GM12878 (cell line): ENCODE measurements around the gene PTPN18. TPM values are rescaled to one million over a fixed set of nuclear protein-coding genes. Genes with fewer than 3 reads are reported as not detected.

Source experiments
- ATF7 ChIP-seq: fragments of 450-650 bp; IDR thresholded peaks from 2 replicates; pipeline ENCODE4 v1.6.1; 2016; ENCODE audit warnings: low read depth, mild to moderate bottlenecking
- BHLHE40 ChIP-seq, 2 experiments: fragments of 450-650 bp in 1 of 2; IDR thresholded peaks; 2 replicates each; pipeline ENCODE4 v1.6.1; 2011 to 2017; ENCODE audit warnings: low read depth in 2 of 2, borderline replicate concordance in 1 of 2, improper control_type of control experiment in 1 of 2, low read length in 1 of 2, mild to moderate bottlenecking in 1 of 2
- CREB1 ChIP-seq: IDR thresholded peaks from 2 replicates; pipeline ENCODE4 v1.6.1; 2012; ENCODE audit warnings: low read depth, mild to moderate bottlenecking, inconsistent platforms
- CREM ChIP-seq: IDR thresholded peaks from 2 replicates; pipeline ENCODE4 v1.6.1; 2014; ENCODE audit warnings: antibody characterized with exemption, low read depth
- MYC ChIP-seq: IDR thresholded peaks from 2 replicates; pipeline ENCODE4 v1.6.1; 2011; ENCODE audit warnings: mild to moderate bottlenecking, low read length, moderate library complexity, inconsistent platforms; ENCODE audit not compliant: insufficient read depth, insufficient replicate concordance, insufficient read length, severe bottlenecking
- NFYA ChIP-seq: IDR thresholded peaks from 2 replicates; pipeline ENCODE4 v1.6.1; 2011; ENCODE audit warnings: low read depth, mild to moderate bottlenecking, low read length, improper control_type of control experiment, borderline replicate concordance
- NFYB ChIP-seq: IDR thresholded peaks from 2 replicates; pipeline ENCODE4 v1.6.1; 2011; ENCODE audit warnings: low read depth, mild to moderate bottlenecking, low read length, improper control_type of control experiment, moderate library complexity; ENCODE audit not compliant: insufficient read depth
- POLR2AphosphoS2 ChIP-seq: IDR thresholded peaks from 2 replicates; pipeline ENCODE4 v1.6.1; 2011; ENCODE audit warnings: low read depth, mild to moderate bottlenecking, low read length, improper control_type of control experiment, moderate library complexity
- SIN3A ChIP-seq: IDR thresholded peaks from 2 replicates; pipeline ENCODE4 v1.6.1; 2012; ENCODE audit warnings: low read depth, low read length, improper control_type of control experiment
- SPI1 ChIP-seq: IDR thresholded peaks from 2 replicates; pipeline ENCODE4 v1.6.1; 2011; ENCODE audit warnings: low read depth, mild to moderate bottlenecking, low read length, moderate library complexity, borderline replicate concordance; ENCODE audit not compliant: insufficient read depth
- TCF3 ChIP-seq: IDR thresholded peaks from 2 replicates; pipeline ENCODE4 v1.6.1; 2012; ENCODE audit warnings: low read depth, mild to moderate bottlenecking, low read length, borderline replicate concordance; ENCODE audit not compliant: insufficient read depth
- YBX1 ChIP-seq: fragments of 450-650 bp; IDR thresholded peaks from 2 replicates; pipeline ENCODE4 v1.6.1; 2016; ENCODE audit warnings: antibody characterized with exemption
- ZNF24 ChIP-seq: fragments of 450-650 bp; IDR thresholded peaks from 2 replicates; pipeline ENCODE4 v1.6.1; 2017; ENCODE audit warnings: antibody characterized with exemption, mild to moderate bottlenecking
- polyA plus RNA-seq, 11 experiments: library from polyadenylated mRNA; depleted of rRNA in 4 of 11; unstranded in 6 of 11; stranded (reverse) in 5 of 11; fragments of >200 nt; fragmentation: Nextera tagmentation in 4 of 11; fragmentation: Illumina TruSeq in 1 of 11; extraction: Ambion mirVana in 4 of 11; extraction: Trizol in 1 of 11; gene quantifications; 1 replicate in 1 of 11; 2 replicates in 10 of 11; pipeline versions ENCODE4 v1.2.1 to v1.2.3, GENCODE V29; 2011 to 2016; ENCODE audit warnings: inconsistent platforms in 2 of 11, missing spikeins in 2 of 11, low read depth in 1 of 11
- total RNA-seq, 4 experiments: library from RNA; depleted of rRNA in 3 of 4; stranded (reverse); fragments of >200 nt in 3 of 4; fragmentation: Illumina TruSeq in 1 of 4; extraction: Trizol in 1 of 4; gene quantifications; 2 replicates each; pipeline versions ENCODE4 v1.2.1 to v1.2.3, GENCODE V29; 2013 to 2021
- TF ChIP-seq, protein P1 (sequence below): IDR thresholded peaks from 2 replicates; pipeline ENCODE4 v1.6.1; 2012; ENCODE audit warnings: low read depth, low read length, improper control_type of control experiment
- TF ChIP-seq, protein P2 (sequence below): IDR thresholded peaks from 2 replicates; pipeline ENCODE4 v1.6.1; 2012; ENCODE audit warnings: low read depth, low read length, improper control_type of control experiment

PTPN18 gene
- total and polyA plus RNA-seq, 10 of the 15 experiments (the other 5 are each of a cell fraction or from before 2014, with no cell fraction given), result 14.8 to 89.9 (median 43.4) TPM

DNA sequence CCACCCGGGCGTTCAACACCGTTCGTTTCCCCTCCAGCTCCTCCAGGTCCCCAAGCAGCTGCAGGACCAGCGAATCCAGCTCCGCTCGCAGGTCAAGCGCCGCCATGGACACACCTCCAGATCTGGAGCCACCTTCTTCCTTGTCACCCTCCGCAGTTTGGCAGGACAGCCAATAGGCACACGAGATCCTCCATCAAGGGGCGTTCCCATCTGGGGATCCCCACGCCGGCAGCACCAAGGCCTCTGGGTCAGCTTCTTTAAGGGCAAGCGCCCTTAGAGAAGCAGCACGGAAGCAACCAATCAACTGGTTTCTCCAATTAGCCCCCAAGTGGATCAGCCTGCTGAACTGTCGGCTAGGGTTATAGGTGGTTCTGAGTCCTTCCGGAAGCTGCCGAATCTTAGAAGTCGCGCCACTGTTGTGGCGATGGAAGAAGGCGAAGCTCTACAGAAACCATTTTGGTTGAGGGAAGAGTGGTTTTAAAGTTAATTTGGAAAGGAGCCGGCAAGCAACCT is 13.8 kb upstream of the PTPN18 start (continued):
- TF ChIP-seq TCF3 (no peak), CREM (no peak), CREB1 (peak; percentile 14; the same call in 1 of the 2 replicates), NFYB (no peak), SPI1 (no peak), YBX1 (no peak), POLR2AphosphoS2 (0 out of 2 replicates have a peak, but pooled peaks have one; percentile 38), MYC (no peak), ATF7 (no peak), ZNF24 (no peak), NFYA (no peak), BHLHE40 (IDR thresholded peaks at IDR 0.05; ENCODE audit: borderline replicate concordance in 1 of 2, low read depth in 2 of 2, low read length in 1 of 2) (0 out of 4 replicates have a peak, but pooled peaks of 1 of the 2 experiments have one; percentile 7), SIN3A (peak; percentile 51; the same call in 1 of the 2 replicates)
- TF ChIP-seq, protein P1, sequence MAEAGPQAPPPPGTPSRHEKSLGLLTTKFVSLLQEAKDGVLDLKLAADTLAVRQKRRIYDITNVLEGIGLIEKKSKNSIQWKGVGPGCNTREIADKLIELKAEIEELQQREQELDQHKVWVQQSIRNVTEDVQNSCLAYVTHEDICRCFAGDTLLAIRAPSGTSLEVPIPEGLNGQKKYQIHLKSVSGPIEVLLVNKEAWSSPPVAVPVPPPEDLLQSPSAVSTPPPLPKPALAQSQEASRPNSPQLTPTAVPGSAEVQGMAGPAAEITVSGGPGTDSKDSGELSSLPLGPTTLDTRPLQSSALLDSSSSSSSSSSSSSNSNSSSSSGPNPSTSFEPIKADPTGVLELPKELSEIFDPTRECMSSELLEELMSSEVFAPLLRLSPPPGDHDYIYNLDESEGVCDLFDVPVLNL, result no peak; the same call in 1 of the 2 replicates
- TF ChIP-seq, protein P2, sequence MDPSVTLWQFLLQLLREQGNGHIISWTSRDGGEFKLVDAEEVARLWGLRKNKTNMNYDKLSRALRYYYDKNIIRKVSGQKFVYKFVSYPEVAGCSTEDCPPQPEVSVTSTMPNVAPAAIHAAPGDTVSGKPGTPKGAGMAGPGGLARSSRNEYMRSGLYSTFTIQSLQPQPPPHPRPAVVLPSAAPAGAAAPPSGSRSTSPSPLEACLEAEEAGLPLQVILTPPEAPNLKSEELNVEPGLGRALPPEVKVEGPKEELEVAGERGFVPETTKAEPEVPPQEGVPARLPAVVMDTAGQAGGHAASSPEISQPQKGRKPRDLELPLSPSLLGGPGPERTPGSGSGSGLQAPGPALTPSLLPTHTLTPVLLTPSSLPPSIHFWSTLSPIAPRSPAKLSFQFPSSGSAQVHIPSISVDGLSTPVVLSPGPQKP, result no peak; the same call in 1 of the 2 replicates
- TF ChIP-seq, all 136 proteins: peak for 23
